WTC11 (cell line): ENCODE measurements around the gene PRR23E.

ENCODE experiments used
- CREB1 ChIP-seq: sonication (generic); formaldehyde crosslinking; IDR thresholded peaks from 2 replicates; pipeline ENCODE4 v1.8.0; 2023; ENCODE audit warnings: mild to moderate bottlenecking, missing genetic modification reagents
- CREM ChIP-seq: sonication (generic); formaldehyde crosslinking; IDR thresholded peaks from 2 replicates; pipeline ENCODE4 v1.8.1; 2022; ENCODE audit warnings: mild to moderate bottlenecking, missing genetic modification reagents, moderate library complexity
- FOXJ3 ChIP-seq: sonication (generic); formaldehyde crosslinking; IDR thresholded peaks from 2 replicates; pipeline ENCODE4 v1.9.0; 2021; ENCODE audit warnings: missing genetic modification reagents, mild to moderate bottlenecking, borderline replicate concordance
- MAX ChIP-seq: sonication (generic); formaldehyde crosslinking; IDR thresholded peaks from 2 replicates; pipeline ENCODE4 v1.8.0; 2022; ENCODE audit warnings: mild to moderate bottlenecking, missing genetic modification reagents
- USF2 ChIP-seq: sonication (generic); formaldehyde crosslinking; IDR thresholded peaks from 2 replicates; pipeline ENCODE4 v1.8.1; 2023; ENCODE audit warnings: mild to moderate bottlenecking, missing genetic modification reagents, moderate library complexity
- ZNF396 ChIP-seq: fragments of 250-450 bp; sonication (Bioruptor Pico); IDR thresholded peaks from 2 replicates; pipeline ENCODE4 v1.8.0; 2021; ENCODE audit warnings: mild to moderate bottlenecking, moderate library complexity, borderline replicate concordance
- TF ChIP-seq, protein P1 (sequence below): fragments of 250-450 bp; sonication (Bioruptor Pico); conservative IDR thresholded peaks from 2 replicates; pipeline ENCODE4 v1.9.0; 2021; ENCODE audit warnings: mild to moderate bottlenecking
- TF ChIP-seq, protein P2 (sequence below): fragments of 200-600 bp; IDR thresholded peaks from 2 replicates; pipeline ENCODE4 v1.8.0; 2022; ENCODE audit warnings: antibody characterized with exemption

DNA sequence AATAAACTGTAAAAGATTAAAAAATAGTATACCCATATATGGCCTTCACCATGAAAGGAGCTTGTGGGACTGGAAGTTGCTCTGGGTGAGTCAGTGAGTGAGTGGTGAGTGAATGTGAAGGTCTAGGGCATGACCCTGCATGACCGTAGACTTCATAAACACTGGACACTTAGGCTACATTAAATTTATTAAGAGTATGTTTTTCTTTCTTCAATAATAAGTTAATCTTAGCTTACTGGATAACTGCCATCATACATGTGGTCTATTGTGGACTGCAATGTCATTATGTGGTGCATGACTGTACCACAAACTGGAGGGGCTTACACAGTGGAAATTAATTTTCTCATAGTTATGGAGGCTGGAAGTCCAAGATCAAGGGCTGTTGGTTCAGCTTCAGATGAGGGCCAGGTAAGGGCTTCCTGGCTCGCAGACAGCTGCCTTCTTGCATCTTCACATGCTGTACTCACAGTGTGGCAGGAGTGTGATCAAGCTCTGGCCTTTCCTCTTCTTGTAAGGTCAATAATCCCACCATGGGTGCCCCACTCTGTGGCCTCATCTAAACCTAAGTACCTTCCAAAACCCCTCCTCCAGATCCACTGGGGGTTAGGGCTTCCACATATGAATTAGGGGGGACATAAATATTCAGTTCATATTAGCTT lies 40.8 kb upstream of the PRR23E start:
- TF ChIP-seq, protein P1, sequence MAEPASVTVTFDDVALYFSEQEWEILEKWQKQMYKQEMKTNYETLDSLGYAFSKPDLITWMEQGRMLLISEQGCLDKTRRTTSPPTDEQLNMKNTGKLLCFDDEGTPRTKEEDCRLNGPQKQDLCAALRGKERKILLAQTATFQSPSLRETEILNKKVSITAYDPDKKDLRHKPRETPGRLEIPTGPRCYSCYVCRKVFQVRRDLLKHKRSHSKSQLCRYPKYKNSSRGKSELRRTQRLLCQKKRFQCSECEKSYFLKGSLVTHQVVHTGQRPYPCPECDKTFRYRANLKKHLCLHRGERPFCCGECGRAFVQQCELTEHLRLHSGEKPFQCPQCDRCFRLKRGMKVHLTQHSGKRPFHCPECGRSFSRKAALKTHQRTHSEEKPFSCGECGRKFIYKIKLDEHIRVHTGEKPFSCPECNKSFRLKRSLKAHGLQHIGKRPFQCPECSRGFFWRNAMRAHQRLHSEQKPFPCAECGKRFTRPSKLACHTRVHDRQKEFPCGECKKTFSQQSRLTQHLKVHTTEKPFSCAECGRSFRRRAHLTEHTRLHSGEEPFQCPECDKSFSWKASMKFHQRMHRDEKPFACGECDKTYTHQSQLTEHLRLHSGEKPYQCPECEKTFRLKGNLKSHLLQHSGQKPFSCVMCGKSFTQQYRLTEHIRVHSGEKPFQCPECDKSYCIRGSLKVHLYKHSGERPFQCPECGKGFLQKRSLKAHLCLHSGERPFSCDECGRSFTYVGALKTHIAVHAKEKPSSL (CRISPR knock-in tag), result no peak
- TF ChIP-seq, protein P2, sequence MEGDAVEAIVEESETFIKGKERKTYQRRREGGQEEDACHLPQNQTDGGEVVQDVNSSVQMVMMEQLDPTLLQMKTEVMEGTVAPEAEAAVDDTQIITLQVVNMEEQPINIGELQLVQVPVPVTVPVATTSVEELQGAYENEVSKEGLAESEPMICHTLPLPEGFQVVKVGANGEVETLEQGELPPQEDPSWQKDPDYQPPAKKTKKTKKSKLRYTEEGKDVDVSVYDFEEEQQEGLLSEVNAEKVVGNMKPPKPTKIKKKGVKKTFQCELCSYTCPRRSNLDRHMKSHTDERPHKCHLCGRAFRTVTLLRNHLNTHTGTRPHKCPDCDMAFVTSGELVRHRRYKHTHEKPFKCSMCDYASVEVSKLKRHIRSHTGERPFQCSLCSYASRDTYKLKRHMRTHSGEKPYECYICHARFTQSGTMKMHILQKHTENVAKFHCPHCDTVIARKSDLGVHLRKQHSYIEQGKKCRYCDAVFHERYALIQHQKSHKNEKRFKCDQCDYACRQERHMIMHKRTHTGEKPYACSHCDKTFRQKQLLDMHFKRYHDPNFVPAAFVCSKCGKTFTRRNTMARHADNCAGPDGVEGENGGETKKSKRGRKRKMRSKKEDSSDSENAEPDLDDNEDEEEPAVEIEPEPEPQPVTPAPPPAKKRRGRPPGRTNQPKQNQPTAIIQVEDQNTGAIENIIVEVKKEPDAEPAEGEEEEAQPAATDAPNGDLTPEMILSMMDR, result no peak
- TF ChIP-seq USF2 (CRISPR knock-in tag) (no peak), CREB1 (no peak), MAX (CRISPR knock-in tag) (no peak), CREM (no peak), ZNF396 (no peak), FOXJ3 (CRISPR knock-in tag) (no peak)
